Upper lobe of right lung (tissue), 1 donor: Measurements from ENCODE around the gene ZDHHC18. TPM values are rescaled to one million over a fixed set of nuclear protein-coding genes. Genes with fewer than 3 reads are reported as not detected.
A peak's percentile ranks its signal among the peaks of the same experiment; 100 is the strongest.

ENCODE experiments used
- ATAC-seq: fragments of 200-7000 bp; cut with Tn5 transposase; one replicate; pipeline ENCODE4 v1.9.1; 2020; ENCODE audit warnings: mild to moderate bottlenecking, moderate library complexity
- DNase-seq: peaks from one replicate; pipeline ENCODE4 v3.0.0-alpha.2; 2020
- H3K27ac ChIP-seq: fragments of 200-600 bp; one replicate; pipeline ENCODE4 v1.8.0; 2022
- H3K27me3 ChIP-seq: fragments of 200-600 bp; one replicate; pipeline ENCODE4 v1.8.0; 2022; ENCODE audit warnings: mild to moderate bottlenecking
- H3K36me3 ChIP-seq: fragments of 200-600 bp; one replicate; pipeline ENCODE4 v1.8.0; 2022
- H3K4me1 ChIP-seq: fragments of 200-600 bp; one replicate; pipeline ENCODE4 v1.8.0; 2022
- H3K4me3 ChIP-seq: fragments of 200-600 bp; one replicate; pipeline ENCODE4 v1.8.0; 2022; ENCODE audit warnings: mild to moderate bottlenecking
- H3K9me3 ChIP-seq: fragments of 200-600 bp; one replicate; pipeline ENCODE4 v1.8.0; 2022
- intact Hi-C: fragments of 100-400 bp; cut with DNase I; formaldehyde crosslinking; loops from one replicate; pipeline ENCODE4 v1.11.0; 2022
- total RNA-seq: library from RNA; stranded (reverse); fragmentation: NEBNext Ultra II Directional; extraction: Animal tissue kit (Norgen Biotek cat#: 25700); gene quantifications from one replicate; pipeline ENCODE4 v1.2.1, GENCODE V29; 2021
- TF ChIP-seq, protein P1 (sequence below): fragments of 200-600 bp; IDR thresholded peaks from one replicate; pipeline ENCODE4 v1.8.0; 2022; ENCODE audit warnings: antibody characterized with exemption
- donor health status: DM: no; HTN: yes; CAD: no; lungs with severe emphysema.

ZDHHC18 gene
- total RNA-seq, 1 donor from 2014 or later: 26.2 TPM

GRCh38 chr1:26882696-26883463, 56.4 kb downstream of the ZDHHC18 start:
- TF ChIP-seq, protein P1, sequence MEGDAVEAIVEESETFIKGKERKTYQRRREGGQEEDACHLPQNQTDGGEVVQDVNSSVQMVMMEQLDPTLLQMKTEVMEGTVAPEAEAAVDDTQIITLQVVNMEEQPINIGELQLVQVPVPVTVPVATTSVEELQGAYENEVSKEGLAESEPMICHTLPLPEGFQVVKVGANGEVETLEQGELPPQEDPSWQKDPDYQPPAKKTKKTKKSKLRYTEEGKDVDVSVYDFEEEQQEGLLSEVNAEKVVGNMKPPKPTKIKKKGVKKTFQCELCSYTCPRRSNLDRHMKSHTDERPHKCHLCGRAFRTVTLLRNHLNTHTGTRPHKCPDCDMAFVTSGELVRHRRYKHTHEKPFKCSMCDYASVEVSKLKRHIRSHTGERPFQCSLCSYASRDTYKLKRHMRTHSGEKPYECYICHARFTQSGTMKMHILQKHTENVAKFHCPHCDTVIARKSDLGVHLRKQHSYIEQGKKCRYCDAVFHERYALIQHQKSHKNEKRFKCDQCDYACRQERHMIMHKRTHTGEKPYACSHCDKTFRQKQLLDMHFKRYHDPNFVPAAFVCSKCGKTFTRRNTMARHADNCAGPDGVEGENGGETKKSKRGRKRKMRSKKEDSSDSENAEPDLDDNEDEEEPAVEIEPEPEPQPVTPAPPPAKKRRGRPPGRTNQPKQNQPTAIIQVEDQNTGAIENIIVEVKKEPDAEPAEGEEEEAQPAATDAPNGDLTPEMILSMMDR: no peak
- ATAC-seq (no peak), DNase-seq (no peak)
- H3K9me3 ChIP-seq: no peaks in the 10 kb centered on the region
- no peak overlapping the region for H3K4me3 ChIP-seq
- intact Hi-C loops: loop anchor here (10.0 kb wide), 1 partner anchor 78 kb away; no protein-coding TSS in a partner anchor
- no peak overlapping the region for H3K27ac ChIP-seq
- H3K27me3 ChIP-seq: no peaks in the 10 kb centered on the region
- no peaks in the 10 kb centered on the region for H3K4me1 ChIP-seq
- H3K36me3 ChIP-seq: peaks cover 98% of the 10 kb centered on the region

DNA sequence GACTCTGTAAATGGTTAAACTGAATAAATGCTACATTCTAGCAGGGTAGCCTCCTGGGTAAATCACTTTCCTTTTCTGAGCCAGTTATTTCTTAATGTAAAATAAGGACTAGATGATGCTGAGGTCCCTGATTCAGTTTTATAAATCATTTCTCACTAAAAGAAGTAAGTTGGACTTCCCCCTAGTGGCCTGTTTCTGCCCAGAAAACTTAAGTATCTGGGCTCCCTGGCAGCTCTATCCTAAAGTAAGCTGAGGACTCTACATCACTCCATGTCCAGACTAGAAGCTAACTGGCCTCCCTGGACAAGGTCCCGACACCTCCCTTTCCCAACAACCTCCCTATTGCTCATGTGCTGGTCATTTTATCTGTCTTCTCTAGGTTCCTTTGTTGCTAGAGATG, 60.6 kb downstream of the ZDHHC18 start:
- Histone ChIP-seq H3K4me1 (peaks cover 11% of the 10 kb centered on the region), H3K9me3 (no peaks in the 10 kb centered on the region), H3K36me3 (peaks cover 72% of the 10 kb centered on the region), H3K27ac (no peak overlapping the region), H3K27me3 (no peaks in the 10 kb centered on the region), H3K4me3 (no peak overlapping the region)
- DNase-seq (no peak), ATAC-seq (no peak)
- TF ChIP-seq, protein P1: peak; percentile 39
- intact Hi-C loops: loop anchor here (10.0 kb wide), 1 partner anchor 82 kb away; no protein-coding TSS in a partner anchor

GRCh38 chr1:26888231-26888630, 61.7 kb downstream of the ZDHHC18 start:
- Histone ChIP-seq H3K4me3 (no peak overlapping the region), H3K36me3 (peaks cover 73% of the 10 kb centered on the region), H3K27me3 (no peaks in the 10 kb centered on the region), H3K4me1 (peaks cover 11% of the 10 kb centered on the region), H3K27ac (no peak overlapping the region), H3K9me3 (no peaks in the 10 kb centered on the region)
- TF ChIP-seq, protein P1: no peak
- no peak for DNase-seq
- intact Hi-C loops: loop anchor here (10.0 kb wide), 1 partner anchor 83 kb away; no protein-coding TSS in a partner anchor
- ATAC-seq: no peak

DNA sequence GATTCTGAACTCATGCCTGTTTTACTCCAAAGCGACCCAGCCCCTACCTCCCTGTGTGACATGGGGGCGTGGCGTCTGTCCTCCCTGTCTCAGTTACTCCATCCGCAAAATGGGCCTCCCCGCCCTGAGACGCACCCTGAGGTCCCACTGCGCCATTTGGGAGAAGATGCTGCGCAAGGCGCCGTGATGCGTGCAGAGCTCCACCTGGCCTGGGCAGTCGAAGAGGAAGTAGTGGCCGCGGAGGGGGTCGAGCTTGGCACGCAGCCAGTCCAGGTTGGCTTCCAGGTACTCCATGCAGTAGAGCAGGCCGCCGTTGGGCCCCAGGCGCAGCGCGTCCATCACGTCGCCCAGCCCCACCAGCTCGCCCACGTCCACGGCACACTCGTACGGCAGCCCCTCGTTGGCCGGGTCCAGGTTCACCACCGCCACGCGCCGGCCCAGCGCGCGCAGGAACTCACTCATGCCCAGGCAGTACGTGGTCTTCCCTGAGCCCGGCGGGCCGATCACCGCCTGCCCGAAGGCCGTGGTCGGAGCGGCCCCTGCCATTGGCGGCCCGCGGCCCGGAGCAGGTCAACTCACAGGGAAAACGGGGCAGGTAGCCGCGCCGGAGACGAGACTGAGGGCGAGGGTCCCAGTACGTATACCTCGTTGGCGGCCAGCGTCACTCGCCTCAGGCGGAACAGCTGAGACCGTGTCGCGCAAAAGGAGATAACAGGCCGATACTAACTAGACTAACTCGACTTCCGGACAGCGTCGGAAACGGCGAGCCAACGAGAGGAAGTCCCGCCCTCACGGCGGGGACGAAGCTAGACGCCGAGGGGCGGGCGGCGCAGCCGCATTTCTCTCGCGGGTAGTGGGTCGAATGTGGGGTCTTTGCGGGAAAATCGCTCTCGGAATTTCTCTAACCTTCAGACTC, 63.3 kb downstream of the ZDHHC18 start, which contains the start of gene GPN2:
Gene GPN2, minus strand, starts transcription at position 733 of the 916 bp plus-strand sequence. Its CDS starts 187 bp downstream, at position 546.
- DNase-seq: peak; percentile 89
- peak; percentile 96 for ATAC-seq
- no peaks in the 10 kb centered on the region for H3K9me3 ChIP-seq
- H3K4me3 ChIP-seq: peak within 1 kb of the TSS; percentile 99
- H3K27me3 ChIP-seq: no peaks in the 10 kb centered on the region
- H3K36me3 ChIP-seq: peaks cover 73% of the 10 kb centered on the region
- H3K4me1 ChIP-seq: peaks cover 11% of the 10 kb centered on the region
- TF ChIP-seq, protein P1: no peak
- H3K27ac ChIP-seq: peak within 1 kb of the TSS; percentile 96
- intact Hi-C loops: loop anchor here (10.0 kb wide), 1 partner anchor 85 kb away; no protein-coding TSS in a partner anchor

DNA sequence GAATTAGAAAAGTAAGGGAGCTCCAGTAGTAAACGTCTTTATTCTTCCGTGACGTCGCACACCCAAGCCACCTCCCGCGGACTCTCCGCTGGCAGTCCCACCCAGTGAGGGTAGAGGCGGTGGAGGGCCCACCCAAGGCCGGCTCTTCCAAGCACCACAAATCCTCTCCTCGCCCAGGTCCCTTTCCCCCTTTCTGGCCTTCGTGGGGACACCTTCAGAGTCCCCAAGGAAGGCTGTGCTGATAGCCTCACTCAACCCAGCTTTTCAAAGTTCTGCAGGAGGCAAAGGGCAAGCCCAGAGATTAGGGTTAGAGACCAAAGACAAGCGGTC, 63.9 kb downstream of the ZDHHC18 start:
- Histone ChIP-seq H3K27ac (peak overlapping the region; percentile 96), H3K27me3 (no peaks in the 10 kb centered on the region), H3K4me1 (peaks cover 11% of the 10 kb centered on the region), H3K36me3 (peaks cover 73% of the 10 kb centered on the region), H3K4me3 (peak overlapping the region; percentile 99), H3K9me3 (no peaks in the 10 kb centered on the region)
- intact Hi-C loops: no loop called here
- TF ChIP-seq, protein P1: no peak
- ATAC-seq (peak; percentile 19), DNase-seq (peak; percentile 68)
